ENCODE results near the gene AASDH. TPM values are rescaled to one million over a fixed set of nuclear protein-coding genes. Genes with fewer than 3 reads are reported as not detected.

The AASDH gene
- total RNA-seq, 1 donor from 2014 or later, result 14.6 TPM

GRCh38 chr4:56289934-56290333 lies 97.4 kb downstream of the AASDH start:
- Histone ChIP-seq H3K9me3 (no peaks in the 10 kb centered on the region), H3K27me3 (no peaks in the 10 kb centered on the region), H3K4me3 (no peak overlapping the region), H3K27ac (no peak overlapping the region), H3K36me3 (no peaks in the 10 kb centered on the region), H3K4me1 (no peaks in the 10 kb centered on the region)
- DNase-seq (no peak), ATAC-seq (no peak)
- intact Hi-C loops (cut with DNase I), result no loop called here
- TF ChIP-seq CTCF (IDR thresholded peaks at IDR 0.05), result no peak

DNA sequence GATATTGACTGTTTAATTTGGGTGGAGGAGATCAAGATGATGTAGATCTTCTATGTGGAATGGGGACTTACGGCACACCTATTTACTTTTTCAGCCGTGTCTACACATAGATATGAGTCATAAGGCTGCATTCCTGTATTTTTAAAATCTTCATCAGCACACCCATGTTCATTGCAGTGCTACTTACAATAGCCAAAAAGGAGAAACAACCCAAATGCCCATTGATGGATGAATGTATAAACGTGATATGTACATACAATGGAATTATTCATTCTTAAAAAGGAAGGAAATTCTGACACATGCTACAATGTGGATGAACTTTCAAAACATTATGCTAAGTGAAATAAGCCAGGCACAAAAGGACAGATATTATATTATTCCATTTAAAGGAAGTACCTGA lies 98.6 kb downstream of the AASDH start:
- Histone ChIP-seq H3K27ac (no peak overlapping the region), H3K9me3 (no peaks in the 10 kb centered on the region), H3K36me3 (no peaks in the 10 kb centered on the region), H3K4me1 (no peaks in the 10 kb centered on the region), H3K4me3 (no peak overlapping the region), H3K27me3 (no peaks in the 10 kb centered on the region)
- DNase-seq (no peak), ATAC-seq (no peak)
- intact Hi-C loops (cut with DNase I), result no loop called here
- no peak for TF ChIP-seq CTCF (IDR thresholded peaks at IDR 0.05)

Other genes with a start within 250 kb of the AASDH start
- 5.8 TPM for gene PPAT, start 48.1 kb upstream of the AASDH start, total RNA-seq
- gene PAICS, start 48.8 kb upstream of the AASDH start, total RNA-seq, result 23.6 TPM
- gene SRP72, start 80.1 kb upstream of the AASDH start, total RNA-seq, result 85.4 TPM
- not detected for gene ARL9, start 118.3 kb upstream of the AASDH start, total RNA-seq